22Rv1 (cell line): ENCODE results near the gene RING1.

Experiments
- ZFX ChIP-seq: fragments of 450-650 bp; IDR thresholded peaks from 2 replicates; pipeline ENCODE4 v1.6.1; 2017; ENCODE audit warnings: antibody characterized with exemption, borderline replicate concordance
- TF ChIP-seq, protein P1 (sequence below): fragments of 450-650 bp; IDR thresholded peaks from 2 replicates; pipeline ENCODE4 v1.5.1; 2017; ENCODE audit warnings: mild to moderate bottlenecking

DNA sequence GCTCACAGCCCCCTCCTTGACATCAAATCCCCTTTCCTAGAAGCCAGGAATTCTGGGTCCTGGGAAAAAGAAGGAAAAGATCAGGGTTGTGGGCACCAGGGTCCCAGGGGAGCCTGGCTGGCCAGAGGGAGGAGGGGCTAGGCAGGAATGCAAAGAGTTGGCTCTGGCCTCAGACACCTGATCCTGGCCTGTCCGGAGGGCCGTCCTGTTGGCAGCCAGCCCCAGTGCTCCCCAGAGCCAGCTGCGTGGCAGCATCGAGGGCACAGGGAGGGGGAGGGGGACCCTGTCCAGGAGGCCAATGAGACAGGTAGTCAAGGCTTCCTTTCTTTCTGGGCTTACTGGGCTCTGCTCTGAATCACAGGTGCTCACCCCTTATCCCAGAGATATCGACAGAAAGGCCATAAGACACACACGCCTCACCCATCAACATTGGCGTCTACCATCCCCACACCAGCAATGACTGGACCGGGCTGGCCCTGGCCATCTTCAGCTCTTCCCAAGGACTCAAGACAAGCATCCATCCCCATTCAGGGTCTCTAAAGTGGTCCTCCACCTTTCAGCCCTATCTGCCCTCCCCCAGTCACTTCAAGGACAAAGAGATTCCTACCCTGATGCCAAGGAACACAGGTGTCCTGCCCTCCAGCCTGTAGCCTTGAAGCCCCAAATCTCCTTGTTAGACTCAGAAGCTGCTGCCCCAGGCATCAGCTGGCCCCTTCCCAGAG lies 16.8 kb upstream of the RING1 start:
- TF ChIP-seq, protein P1, sequence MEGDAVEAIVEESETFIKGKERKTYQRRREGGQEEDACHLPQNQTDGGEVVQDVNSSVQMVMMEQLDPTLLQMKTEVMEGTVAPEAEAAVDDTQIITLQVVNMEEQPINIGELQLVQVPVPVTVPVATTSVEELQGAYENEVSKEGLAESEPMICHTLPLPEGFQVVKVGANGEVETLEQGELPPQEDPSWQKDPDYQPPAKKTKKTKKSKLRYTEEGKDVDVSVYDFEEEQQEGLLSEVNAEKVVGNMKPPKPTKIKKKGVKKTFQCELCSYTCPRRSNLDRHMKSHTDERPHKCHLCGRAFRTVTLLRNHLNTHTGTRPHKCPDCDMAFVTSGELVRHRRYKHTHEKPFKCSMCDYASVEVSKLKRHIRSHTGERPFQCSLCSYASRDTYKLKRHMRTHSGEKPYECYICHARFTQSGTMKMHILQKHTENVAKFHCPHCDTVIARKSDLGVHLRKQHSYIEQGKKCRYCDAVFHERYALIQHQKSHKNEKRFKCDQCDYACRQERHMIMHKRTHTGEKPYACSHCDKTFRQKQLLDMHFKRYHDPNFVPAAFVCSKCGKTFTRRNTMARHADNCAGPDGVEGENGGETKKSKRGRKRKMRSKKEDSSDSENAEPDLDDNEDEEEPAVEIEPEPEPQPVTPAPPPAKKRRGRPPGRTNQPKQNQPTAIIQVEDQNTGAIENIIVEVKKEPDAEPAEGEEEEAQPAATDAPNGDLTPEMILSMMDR: no peak
- TF ChIP-seq ZFX: no peak
